Occipital lobe (tissue), 2 donors: Measurements from ENCODE around the gene FBL. TPM values are rescaled to one million over a fixed set of nuclear protein-coding genes. Genes with fewer than 3 reads are reported as not detected.

Experiments
- DNase-seq: peaks from one replicate; lab custom pipeline; 2025; lab: John Stamatoyannopoulos, UW
- total RNA-seq: library from RNA; depleted of rRNA; stranded (reverse); fragments of >200 nt; gene quantifications from one replicate; pipeline ENCODE4 v1.2.3, GENCODE V29; 2014

Gene FBL
- total RNA-seq, 1 donor from 2014 or later = 217 TPM

- DNase-seq = no peak
These were observed 2.0 kb downstream of the FBL start for GRCh38 chr19:39843919-39844793.

DNA sequence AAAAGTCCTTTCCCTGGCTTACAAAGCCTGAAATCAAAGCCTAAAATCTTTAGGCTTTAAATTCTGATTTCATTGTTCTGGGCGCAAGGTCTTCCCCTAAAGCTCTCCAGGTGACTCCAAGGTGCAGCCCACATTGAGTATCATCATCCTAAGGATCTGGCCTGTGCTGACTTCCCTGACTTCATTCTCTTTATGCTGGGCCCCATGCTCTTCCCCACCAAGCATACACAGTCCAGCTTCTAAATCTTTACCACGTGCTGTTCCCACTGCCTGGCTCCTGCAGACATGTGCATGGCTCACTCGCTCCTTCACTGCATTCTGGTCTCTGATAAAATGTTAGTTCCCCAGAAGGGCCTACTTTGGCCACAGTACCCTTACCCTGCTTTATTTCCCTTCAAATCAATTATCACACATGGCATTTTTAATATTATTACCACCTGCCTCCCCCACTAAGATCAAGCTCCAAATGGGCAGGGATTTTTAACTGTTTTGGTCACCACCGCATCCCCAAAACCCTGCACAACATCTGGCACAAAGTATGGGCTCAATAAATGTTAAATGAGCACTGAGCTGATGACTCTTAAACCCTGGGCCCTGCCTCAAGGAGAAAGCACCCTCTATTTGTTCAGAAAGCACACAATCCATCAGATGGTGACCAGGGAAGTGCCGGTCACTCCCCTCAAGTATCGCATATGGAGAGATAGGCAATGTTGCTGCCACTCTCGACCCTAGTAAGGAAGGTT is 3.3 kb downstream of the FBL start:
- no peak for DNase-seq

DNA sequence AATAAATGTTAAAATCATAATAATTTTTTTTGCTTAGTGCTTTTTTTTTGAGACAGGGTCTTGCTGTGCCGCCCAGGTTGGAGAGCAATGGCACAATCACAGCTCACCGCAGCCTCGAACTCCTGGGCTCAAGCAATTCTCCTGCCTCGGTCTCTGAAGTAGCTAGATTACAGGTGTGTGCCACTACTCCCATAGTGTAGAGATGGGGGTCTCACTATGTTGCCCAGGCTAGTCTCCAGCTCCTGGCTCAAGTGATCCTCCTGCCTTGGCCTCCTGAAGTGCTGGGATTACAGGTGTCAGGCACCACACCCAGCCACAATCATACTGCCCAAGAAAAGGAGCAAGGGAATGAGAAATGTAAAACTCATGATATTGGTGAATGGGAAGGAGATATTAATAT is 5.1 kb downstream of the FBL start:
- no peak for DNase-seq

GRCh38 chr19:39840492-39840891 is 5.7 kb downstream of the FBL start:
- no peak for DNase-seq

GRCh38 chr19:39839678-39840327 is 6.4 kb downstream of the FBL start:
- DNase-seq = no peak

DNA sequence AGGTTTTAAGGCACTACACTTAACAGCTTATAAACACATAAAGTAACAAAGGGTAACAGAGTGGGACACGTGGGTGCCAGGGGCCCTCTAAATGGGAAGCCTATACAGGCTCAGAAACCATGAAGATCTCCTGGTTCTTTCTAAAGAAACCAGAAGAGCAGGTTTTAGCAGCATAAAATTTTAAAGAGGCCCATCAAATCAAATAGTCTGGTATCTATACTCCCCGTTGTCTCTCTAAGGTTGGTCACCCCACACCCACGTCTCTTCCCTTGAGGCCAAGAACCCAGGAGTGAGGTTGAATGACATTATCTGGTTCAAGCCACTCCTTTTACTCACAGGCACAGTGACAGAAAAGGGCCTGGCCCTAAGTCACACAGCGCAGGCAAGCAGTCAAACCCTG is 7.6 kb downstream of the FBL start:
- DNase-seq = no peak

DNA sequence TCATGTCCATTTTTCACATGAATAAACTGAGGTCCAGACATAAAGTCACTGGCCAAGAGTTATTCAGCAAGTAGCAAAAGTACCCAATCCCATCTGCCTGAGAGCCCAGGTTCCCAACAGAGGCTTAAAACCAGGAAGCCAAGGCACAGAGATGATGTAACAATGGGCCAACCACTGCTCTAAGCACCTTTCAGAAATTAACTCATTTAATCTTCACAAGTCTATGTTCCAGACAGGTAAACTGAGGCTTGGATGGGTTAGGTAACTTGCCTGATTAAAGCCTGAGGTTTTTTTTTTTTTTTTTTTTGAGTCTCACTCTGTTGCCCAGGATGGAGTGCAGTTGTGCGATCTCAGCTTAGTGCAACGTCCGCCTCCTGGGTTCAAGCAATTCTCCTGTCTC is 8.2 kb downstream of the FBL start:
- no peak for DNase-seq

GRCh38 chr19:39834287-39834841 is 11.8 kb downstream of the FBL start:
- DNase-seq = no peak

- DNase-seq = peak; percentile 95
These were observed 12.5 kb downstream of the FBL start, which contains the start of gene DYRK1B for GRCh38 chr19:39833464-39834286. Gene DYRK1B, minus strand, starts transcription at chr19:39834162. Its CDS starts 2,295 bp downstream, at chr19:39831867.

DNA sequence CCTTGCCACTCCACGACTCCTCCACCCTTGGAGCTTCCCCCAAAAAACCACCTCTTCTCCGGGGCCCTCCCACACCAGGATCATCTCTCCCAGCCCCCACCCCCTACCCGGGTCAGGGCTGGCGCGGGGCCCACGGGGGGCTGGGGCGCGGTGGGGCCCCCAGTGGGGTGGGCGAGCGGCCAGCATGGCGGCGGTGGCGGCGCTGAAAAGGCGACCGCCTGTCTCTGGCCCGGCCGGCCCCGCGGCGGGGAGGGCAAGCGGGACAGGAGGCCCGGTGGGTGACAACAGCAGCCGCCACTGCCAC is 13.1 kb downstream of the FBL start:
- DNase-seq = no peak

GRCh38 chr19:39832341-39833083 is 13.7 kb downstream of the FBL start:
- no peak for DNase-seq

DNA sequence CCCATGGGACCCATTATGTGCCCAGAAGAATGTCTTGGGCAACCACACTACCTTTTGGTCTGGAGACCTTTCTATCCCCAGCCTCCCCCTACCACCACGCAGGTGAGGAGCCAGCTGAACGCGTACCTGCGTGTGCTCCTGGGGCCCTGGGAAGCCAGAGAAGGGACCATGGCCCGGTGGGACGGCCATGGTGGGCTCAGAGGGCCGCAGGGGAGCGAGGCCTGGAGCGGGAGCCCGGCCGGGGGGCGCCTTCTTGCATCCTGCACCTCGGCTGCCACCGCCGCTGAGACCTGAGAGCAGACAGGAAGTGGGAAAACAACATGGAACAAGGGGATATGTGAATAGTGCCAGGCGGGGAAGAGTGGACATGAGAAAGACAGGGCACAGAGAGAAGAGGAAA is 14.5 kb downstream of the FBL start:
- DNase-seq = no peak

- DNase-seq = no peak
These were observed 15.3 kb downstream of the FBL start for GRCh38 chr19:39830847-39831246.

GRCh38 chr19:39830406-39830805 is 15.8 kb downstream of the FBL start:
- no peak for DNase-seq

DNA sequence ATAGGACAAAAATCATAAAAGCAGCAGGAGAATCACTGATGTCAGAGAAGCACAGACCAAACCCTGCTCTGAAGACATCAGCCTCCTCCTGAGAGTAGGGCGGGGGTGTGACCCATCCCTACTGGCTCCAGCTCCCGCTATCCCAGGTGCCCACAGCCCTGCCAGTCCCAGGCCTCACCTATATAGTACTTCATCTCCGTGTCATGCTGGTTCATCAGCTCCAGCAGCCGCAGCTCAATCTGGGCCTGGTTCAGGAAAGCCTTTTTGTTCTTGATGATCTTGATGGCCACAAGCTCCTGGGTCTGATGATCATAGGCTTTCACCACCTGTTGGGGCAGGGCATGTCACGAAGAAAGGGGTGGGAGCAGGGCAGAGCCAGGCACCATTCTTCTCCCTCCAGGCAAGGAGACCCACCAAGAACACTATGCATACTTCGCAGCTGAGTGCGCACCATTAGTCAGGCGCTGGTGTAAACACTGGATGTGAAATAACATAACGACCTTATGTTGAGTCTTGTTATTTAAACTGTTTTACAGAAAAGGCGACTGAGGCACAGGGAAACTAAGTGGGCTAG is 16.4 kb downstream of the FBL start:
- DNase-seq = no peak

DNA sequence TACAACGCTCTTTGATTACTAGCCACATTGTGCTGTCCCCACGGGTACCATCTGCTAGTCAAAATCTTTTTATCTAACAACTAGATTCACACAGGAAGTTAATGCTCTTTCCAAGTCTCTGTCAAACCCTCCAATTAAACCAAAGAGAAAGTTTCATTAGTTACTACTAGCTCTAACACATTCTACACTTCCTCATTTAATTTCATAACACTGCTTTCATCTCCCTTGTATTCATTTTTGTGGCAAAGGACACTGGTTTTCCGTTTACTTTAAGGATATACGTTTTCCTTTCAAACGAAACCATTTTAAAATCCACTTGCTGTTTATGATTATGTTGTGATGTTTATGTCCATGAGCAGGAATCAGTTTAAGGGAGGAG is 17.5 kb downstream of the FBL start:
- DNase-seq = no peak

DNA sequence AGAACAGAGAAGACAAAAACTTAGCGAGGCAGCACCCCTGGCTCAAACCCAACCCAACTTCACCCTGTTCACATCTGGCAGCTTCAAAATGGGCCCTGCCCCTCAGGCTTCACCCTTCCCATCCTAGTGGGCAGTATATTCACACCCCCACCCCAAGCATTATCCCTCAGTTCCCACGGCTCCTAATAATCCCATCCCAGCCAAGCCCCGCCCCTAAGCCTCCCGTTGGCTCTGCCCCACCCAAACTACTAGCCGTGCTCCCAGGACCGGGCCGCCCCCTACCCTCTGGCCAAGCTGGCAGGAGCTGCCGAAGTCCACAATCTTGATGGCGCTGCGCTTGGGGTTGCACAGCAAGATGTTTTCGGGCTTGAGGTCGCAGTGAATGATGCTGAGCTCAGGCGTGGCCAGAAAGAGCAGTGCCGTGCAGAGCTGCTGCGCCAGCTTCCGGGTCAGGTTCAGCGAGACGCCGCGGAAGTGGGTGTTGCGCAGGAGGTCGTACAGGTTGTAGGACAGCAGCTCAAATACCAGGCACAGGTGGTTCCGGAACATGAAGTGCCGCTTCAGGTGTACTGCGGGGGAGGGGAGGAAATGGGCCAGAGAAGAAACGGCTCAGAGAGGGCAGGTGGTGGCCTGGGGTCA is 18.0 kb downstream of the FBL start:
- no peak for DNase-seq

DNA sequence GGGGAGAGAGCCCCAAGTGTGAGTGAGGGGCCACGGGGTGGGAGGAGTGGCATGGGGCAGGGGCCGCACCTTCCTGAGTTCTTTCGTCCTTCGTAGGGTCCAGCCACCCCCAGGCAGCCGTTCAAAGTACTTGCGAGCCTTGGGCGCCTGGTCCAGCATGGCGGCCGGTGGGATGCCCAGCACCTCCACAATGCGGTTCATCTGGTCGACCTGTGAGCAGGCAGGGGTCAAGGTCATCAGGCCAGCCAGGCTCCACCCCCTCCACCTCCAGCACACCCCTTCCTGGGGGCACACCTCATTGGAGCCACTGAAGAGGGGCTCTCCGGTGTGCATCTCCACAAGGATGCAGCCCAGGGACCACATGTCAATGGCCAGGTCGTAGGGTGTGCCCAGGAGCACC is 19.0 kb downstream of the FBL start:
- no peak for DNase-seq

DNA sequence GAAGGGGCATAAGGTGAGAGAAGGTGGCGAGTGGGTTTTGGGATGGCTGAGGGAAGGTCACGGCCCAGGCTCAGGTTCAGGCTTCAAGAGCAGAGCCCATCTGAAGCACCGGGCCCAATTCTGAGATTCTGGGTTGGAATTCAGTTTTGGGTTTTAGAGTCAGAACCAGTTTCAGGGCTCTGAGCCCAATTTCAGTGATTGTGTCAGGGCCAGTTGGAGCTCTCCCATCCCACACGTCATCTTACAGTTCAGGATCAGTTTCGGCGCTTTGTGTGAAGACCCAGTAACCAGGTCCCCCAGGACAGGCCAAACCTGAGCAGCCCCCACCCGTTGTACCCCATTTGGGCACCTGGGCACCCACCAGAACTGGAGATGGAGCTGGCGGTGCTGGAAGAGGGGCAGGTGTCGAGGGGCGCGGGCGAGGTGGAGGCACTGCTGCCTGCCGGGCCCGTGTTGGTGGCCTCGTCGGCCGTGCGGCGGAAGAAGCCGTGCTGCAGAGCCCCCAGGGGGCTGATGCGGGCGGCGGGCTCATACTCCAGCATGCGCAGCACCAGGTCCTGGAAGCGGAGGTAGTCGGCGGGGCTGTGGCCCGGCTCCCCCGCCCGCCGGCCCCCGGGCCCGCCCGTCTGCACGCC is 19.8 kb downstream of the FBL start:
- no peak for DNase-seq
